Left colon (tissue), 2 donors: ENCODE results near the gene RCBTB1. TPM values are rescaled to one million over a fixed set of nuclear protein-coding genes. Genes with fewer than 3 reads are reported as not detected.
A peak's percentile ranks its signal among the peaks of the same experiment; 100 is the strongest.
"Not testable (repeated sequence)": the region's sequence is repeated elsewhere in the genome, so short reads cannot be mapped to it uniquely, and the experiment has no call there.

ENCODE experiments used
- ATAC-seq: fragments of 200-7000 bp; cut with Tn5 transposase; one replicate; pipeline ENCODE4 v1.9.1; 2020; ENCODE audit warnings: mild to moderate bottlenecking, moderate library complexity
- DNase-seq, 2 donors: peaks; one replicate each; pipeline ENCODE4 v3.0.0-alpha.2; 2020
- intact Hi-C, 2 donors: fragments of 100-400 bp; cut with DNase I in 1 of 2; cut with micrococcal nuclease in 1 of 2; formaldehyde crosslinking; loops; one replicate each; pipeline versions ENCODE4 v1.11.2 to v1.14.0; 2022; cut with DNase I, micrococcal nuclease
- total RNA-seq, 2 donors: library from RNA; stranded (reverse); fragmentation: NEBNext Ultra II Directional; extraction: Animal tissue kit (Norgen Biotek cat#: 25700); gene quantifications; one replicate each; pipeline ENCODE4 v1.2.1, GENCODE V29; 2021
- donor health status: DM: no; HTN: no; CAD: no.
- donor health status: DM: yes; HTN: yes; CAD: no.

Gene RCBTB1
- total RNA-seq, 2 donors from 2014 or later, result 7.1 to 8.8 TPM

- no peak for ATAC-seq
- DNase-seq, result no peak
- intact Hi-C loops, result no loop called here
These were observed 51.6 kb downstream of the RCBTB1 start for GRCh38 chr13:49533591-49534269.

GRCh38 chr13:49533011-49533410 lies 52.3 kb downstream of the RCBTB1 start:
- ATAC-seq (no peak), DNase-seq (no peak)
- intact Hi-C loops, result no loop called here

- DNase-seq, result no peak
- intact Hi-C loops, result no loop called here
These were observed 52.8 kb downstream of the RCBTB1 start for GRCh38 chr13:49532593-49532992.

GRCh38 chr13:49530457-49530856 lies 54.9 kb downstream of the RCBTB1 start:
- ATAC-seq (no peak), DNase-seq (no peak)
- intact Hi-C loops, result no loop called here

More at GRCh38 chr13:49532593-49532992, 52.8 kb downstream of the RCBTB1 start:
- ATAC-seq, result no peak

GRCh38 chr13:49528161-49528560 lies 57.2 kb downstream of the RCBTB1 start:
- ATAC-seq (no peak), DNase-seq (no peak)
- intact Hi-C loops, result no loop called here

- no peak for ATAC-seq
- no peak for DNase-seq
- intact Hi-C loops, result no loop called here
These were observed 58.2 kb downstream of the RCBTB1 start for GRCh38 chr13:49527123-49527522.

GRCh38 chr13:49524740-49525501 lies 60.4 kb downstream of the RCBTB1 start:
- no peak for DNase-seq
- ATAC-seq, result no peak
- intact Hi-C loops, result no loop called here

GRCh38 chr13:49521224-49521623 lies 64.1 kb downstream of the RCBTB1 start:
- DNase-seq (no peak), ATAC-seq (no peak)
- intact Hi-C loops, result no loop called here

GRCh38 chr13:49517461-49517860 lies 67.9 kb downstream of the RCBTB1 start:
- intact Hi-C loops, result no loop called here
- ATAC-seq, result no peak
- DNase-seq, result no peak

- intact Hi-C loops, result no loop called here
- DNase-seq (no peak), ATAC-seq (no peak)
These were observed 68.9 kb downstream of the RCBTB1 start for GRCh38 chr13:49516467-49516866.

GRCh38 chr13:49512578-49512977 lies 72.8 kb downstream of the RCBTB1 start:
- ATAC-seq, result no peak
- intact Hi-C loops, result no loop called here
- DNase-seq, result no peak

GRCh38 chr13:49503951-49504350 lies 81.4 kb downstream of the RCBTB1 start:
- intact Hi-C loops, result no loop called here
- ATAC-seq, result no peak

GRCh38 chr13:49502954-49503353 lies 82.4 kb downstream of the RCBTB1 start:
- ATAC-seq (no peak), DNase-seq (peak in 1 of 2 donors; percentile 29)

More at GRCh38 chr13:49503951-49504350, 81.4 kb downstream of the RCBTB1 start:
- DNase-seq, result no peak

GRCh38 chr13:49499889-49500660 lies 85.3 kb downstream of the RCBTB1 start:
- DNase-seq, result no peak
- no peak for ATAC-seq
- intact Hi-C loops, result no loop called here

More at GRCh38 chr13:49502954-49503353, 82.4 kb downstream of the RCBTB1 start:
- intact Hi-C loops, result no loop called here

GRCh38 chr13:49498206-49498605 lies 87.2 kb downstream of the RCBTB1 start:
- intact Hi-C loops, result no loop called here
- DNase-seq (no peak), ATAC-seq (no peak)

- ATAC-seq (no peak), DNase-seq (no peak)
- intact Hi-C loops, result no loop called here
These were observed 88.1 kb downstream of the RCBTB1 start for GRCh38 chr13:49497272-49497671.

- ATAC-seq, intact Hi-C loops, DNase-seq: not testable (repeated sequence)
These were observed 88.5 kb downstream of the RCBTB1 start for GRCh38 chr13:49496837-49497236.

- intact Hi-C loops, result no loop called here
- DNase-seq (peak; percentile 83 to 87), ATAC-seq (peak; percentile 89)
These were observed 89.3 kb downstream of the RCBTB1 start, which contains the start of gene PHF11 for GRCh38 chr13:49495783-49496762. TSS of gene PHF11 (plus strand) at chr13:49495953. CDS start at chr13:49496002, 49 bp downstream.
